Stimulated activated CD8-positive, alpha-beta memory T cell treated with anti-CD3 and anti-CD28 coated beads, Interleukin-7, amount 100 ng/mL, for 48 hours (primary cell): Measurements from ENCODE around the gene GLIS2.

Source experiments
- DNase-seq, 2 donors: peaks; one replicate each; pipeline ENCODE4 v3.0.0-alpha.2; 2020; ENCODE audit warnings: low read depth in 1 of 2; ENCODE audit errors: extremely low read depth in 1 of 2

GLIS2 gene

GRCh38 chr16:4319454-4320421 lies 3.9 kb downstream of the GLIS2 start:
- DNase-seq: peak; percentile 60 to 66

DNA sequence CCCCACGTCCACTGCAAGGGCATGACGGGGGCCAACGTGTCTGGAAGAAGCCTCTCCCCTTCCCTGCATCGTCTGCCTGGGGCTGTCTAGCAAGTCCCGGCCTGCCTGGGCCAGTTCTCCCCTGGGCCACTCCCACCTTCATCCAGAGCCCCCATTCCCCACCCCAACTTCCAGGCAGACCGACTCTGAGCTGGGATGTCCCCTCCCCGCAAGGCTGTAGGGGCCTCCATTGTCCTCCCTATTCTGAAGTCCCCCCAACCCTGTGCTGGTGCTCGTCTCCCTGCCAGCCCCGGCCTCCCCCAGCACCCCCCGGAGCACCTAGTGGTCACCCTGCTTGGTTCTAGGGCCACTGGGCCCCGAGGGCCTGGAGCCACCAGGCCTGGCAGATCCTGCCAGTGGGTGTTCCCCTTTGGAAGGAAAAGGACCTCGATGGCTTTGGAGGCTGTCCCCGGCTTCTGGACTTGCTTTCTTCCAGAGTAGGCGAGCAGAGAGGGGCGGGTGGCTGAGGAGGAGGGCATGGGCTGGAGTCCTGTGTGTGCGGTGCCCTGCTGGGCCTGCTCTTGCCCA lies 4.8 kb downstream of the GLIS2 start:
- no peak for DNase-seq

DNA sequence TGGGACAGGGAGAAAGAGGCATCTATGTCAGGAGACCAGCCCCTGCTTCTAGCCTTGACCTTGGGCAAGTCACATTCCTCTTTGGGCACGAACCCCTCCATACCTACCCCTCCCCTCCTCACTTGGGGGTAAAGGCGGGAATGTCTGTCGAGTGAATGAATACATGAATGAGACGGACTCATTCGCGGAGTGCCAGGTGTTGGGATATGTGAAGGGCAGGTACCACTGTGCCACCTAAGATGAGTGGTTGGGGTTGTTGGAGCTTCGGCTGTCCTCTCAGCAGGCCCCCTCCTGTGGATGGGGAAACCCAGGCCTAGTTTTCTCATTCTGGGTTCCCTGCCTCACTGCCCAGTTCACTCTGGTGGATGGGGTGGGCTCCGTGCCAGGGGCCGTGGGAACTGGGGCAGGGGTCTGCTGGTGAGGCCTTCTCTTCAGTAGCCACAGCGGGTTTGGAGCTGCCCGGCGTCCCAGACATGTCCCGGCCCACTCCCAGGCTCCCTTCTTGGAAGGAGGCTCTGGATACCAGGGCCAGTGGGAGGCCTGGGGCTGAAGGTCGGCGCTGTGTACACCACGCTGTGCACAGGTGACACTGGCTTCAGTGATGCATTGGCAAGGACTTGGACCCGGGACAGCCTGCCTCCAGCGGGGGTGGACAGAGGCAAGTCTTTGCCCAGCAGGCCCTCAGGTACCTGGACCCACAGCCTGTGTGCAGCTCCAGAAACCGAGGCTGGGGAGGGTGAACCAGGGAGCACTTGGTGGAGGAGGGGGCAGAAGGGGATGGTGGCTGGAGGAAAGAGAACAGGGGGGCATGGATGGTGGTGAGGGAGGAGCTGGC lies 5.6 kb downstream of the GLIS2 start:
- no peak for DNase-seq

- DNase-seq: no peak
Observed at GRCh38 chr16:4322121-4323052, 6.5 kb downstream of the GLIS2 start.

- no peak for DNase-seq
Observed at GRCh38 chr16:4323071-4323844, 7.4 kb downstream of the GLIS2 start.

- DNase-seq: no peak
Observed at GRCh38 chr16:4323845-4324488, 8.1 kb downstream of the GLIS2 start.

DNA sequence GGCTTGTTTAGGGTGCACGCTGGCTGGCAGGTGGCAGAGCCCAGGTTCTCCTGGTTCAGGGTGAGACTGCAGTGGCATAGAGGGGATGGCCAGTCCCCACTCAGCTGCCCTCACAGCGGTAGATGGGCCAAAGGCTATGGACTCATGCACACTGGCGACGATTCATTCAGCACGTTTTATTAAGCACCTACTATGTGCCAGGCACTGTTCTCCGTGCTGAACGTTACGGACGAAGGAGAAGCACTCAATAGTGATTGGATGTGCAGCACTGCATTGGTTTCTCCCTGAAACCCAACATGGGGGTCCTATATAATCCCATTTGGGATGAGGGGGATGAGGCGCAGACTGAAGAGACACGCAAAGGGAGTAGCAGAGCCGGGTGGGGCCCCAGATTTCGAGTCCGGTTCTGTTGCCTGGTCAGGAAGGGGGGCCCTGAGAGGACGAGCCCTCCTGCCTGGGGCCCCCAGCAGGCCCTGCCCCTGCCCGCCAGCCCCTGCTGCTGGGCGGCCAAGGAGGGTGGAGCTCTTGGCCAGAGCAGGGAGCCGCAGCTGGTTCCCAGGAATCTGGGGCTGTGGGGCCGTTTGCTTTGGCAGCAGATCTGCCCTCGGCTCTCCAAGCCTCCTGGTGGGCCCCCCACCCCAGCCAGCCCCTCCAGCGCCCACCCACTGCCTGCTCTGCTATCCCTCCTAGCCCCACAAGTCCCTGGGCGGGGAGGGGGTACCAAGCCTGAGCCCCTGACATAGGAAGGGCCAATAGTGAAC lies 8.8 kb downstream of the GLIS2 start:
- no peak for DNase-seq

DNA sequence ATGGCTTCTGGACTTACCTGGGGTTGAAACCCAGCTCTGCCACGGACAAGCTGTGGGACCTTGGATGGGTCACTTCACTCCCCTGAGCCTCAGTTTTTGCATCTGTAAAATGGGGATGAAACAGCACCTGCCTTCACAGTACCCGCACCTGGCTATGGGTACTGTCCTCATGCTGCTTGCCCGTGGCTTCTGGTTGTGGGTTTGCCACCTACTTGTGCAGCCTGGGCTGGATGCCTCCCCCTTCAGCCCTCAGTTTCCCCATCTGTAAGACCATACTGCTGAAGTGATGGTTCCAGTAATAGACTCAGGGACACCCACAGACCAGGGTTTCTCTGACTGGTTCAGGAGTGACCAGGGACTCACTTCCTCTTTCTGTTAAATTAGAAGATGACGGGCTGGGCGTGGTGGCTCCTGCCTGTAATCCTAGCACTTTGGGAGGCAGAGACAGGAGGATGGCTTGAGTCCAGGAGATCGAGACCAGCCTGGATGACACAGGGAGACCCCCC lies 9.4 kb downstream of the GLIS2 start:
- DNase-seq: no peak

DNA sequence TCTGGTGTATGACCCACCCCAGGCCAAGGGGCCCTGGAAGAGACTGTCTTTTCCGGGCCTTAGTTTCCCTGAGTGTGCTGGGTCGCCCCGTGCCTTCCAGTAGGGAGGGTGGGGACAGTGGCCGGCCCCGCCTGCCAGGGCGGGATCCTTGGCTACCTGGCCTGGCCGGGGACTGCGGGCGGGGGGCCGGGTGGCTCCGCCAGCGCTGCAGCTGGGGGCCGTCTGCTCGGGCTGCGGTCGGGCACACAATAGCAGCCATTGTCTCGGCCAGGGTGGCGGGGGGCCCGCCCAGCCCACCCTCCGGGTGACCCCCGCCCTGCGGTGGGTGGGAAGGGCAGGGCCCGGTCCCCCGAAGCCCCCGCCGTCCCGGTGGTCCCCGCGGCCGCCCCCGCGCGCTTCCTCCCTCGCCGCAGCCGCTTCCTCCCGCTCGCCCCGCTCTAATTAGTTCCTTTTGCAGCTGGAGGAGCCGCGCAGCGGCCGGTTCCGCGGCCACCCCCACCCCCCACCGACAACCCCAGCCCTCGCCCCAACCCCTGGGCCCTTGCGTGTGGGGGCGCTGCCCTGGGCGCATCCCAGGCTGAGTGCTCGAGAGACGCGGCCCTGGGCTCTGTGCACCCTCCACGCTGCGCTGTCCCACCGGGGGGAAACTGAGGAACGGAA lies 11.6 kb downstream of the GLIS2 start:
- no peak for DNase-seq

- peak in 1 of 2 donors; percentile 44 for DNase-seq
Observed at GRCh38 chr16:4328046-4328781, 12.3 kb downstream of the GLIS2 start.

DNA sequence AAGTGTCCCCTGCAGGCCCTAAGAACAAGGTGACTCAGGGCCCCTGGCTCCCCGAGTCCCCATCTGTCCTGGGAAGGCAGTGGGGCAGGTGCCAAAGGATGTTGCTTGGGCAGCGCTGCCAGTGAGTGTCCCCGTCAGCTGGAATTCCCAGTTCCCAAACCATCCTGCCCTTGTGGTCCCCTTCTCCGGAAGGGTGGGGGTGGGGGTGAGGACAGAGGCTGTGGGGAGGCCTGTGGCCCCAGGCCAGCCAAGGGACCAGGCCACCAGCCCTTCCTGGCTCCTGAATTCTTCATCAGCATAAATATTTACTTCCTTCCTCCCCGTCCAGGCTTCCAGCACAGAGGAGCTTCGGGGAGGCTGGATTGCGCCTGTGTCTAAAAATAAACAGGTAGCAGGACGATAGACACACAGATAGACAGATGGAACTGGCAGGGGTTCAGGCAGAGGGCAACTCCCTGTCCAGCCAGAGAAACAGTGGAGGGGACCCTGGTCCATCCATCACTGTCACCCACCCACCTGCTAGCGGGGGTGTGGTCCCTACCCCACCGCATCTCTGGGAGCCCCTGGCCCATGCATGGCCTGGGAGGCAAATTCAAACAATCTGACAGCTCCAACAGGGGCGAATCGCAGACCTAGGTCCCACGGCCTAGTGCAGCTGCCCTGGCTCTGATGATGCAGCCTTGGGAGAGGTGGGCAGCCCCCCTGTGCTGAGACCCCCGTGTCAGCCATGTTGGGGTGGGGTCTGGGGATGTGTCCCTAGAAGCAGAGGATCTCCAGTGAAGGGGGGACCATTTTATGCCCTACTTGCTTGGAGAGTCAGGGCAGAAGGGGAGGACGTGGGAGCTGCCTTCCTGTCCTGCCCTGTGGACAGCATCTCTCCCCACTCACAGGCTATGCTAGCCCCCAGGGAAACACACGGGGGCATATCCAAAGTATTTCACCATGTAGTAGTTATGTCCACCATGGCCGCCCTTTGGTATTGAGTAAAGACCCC lies 13.2 kb downstream of the GLIS2 start:
- DNase-seq: no peak

GRCh38 chr16:4330277-4330874 lies 14.5 kb downstream of the GLIS2 start:
- DNase-seq: peak; percentile 32 to 43

GRCh38 chr16:4332083-4332482 lies 16.2 kb downstream of the GLIS2 start:
- DNase-seq: no peak

GRCh38 chr16:4332623-4333307 lies 16.9 kb downstream of the GLIS2 start:
- no peak for DNase-seq

GRCh38 chr16:4333308-4333638 lies 17.4 kb downstream of the GLIS2 start:
- no peak for DNase-seq
